Effector memory CD8-positive, alpha-beta T cell (primary cell): ENCODE data around the gene RAB33B.
"Not testable (repeated sequence)": the region's sequence is repeated elsewhere in the genome, so short reads cannot be mapped to it uniquely, and the experiment has no call there.

Experiments used
- ATAC-seq: fragments of 150-1000 bp; cut with Tn5 transposase; replicated peaks from 2 replicates; pipeline ENCODE4 v1.10.0; 2021; ENCODE audit warnings: mild to moderate bottlenecking, moderate library complexity
- DNase-seq, 3 experiments: peaks; one replicate each; pipeline ENCODE4 v3.0.0; 2021
- H3K27ac Mint-ChIP-seq, 2 donors: one replicate each; pipeline ENCODE4 v1.8.0; 2022; ENCODE audit warnings: mild to moderate bottlenecking in 2 of 2, mixed read lengths in 2 of 2, moderate library complexity in 2 of 2
- H3K27me3 Mint-ChIP-seq, 2 donors: one replicate each; pipeline ENCODE4 v1.8.0; 2022; ENCODE audit warnings: mixed read lengths in 2 of 2
- H3K36me3 Mint-ChIP-seq: one replicate; pipeline ENCODE4 v1.8.0; 2022; ENCODE audit warnings: mild to moderate bottlenecking, moderate library complexity, mixed read lengths; ENCODE audit not compliant: insufficient read depth
- H3K4me1 Mint-ChIP-seq, 2 donors: one replicate each; pipeline ENCODE4 v1.8.0; 2022; ENCODE audit warnings: low read depth in 2 of 2, mixed read lengths in 2 of 2
- H3K4me3 Mint-ChIP-seq, 2 donors: one replicate each; pipeline ENCODE4 v1.8.0; 2022; ENCODE audit warnings: mild to moderate bottlenecking in 2 of 2, mixed read lengths in 2 of 2, moderate library complexity in 2 of 2
- H3K9me3 Mint-ChIP-seq, 2 donors: one replicate each; pipeline ENCODE4 v1.8.0; 2022; ENCODE audit warnings: mixed read lengths in 2 of 2
- total RNA-seq, 9 experiments: gene quantifications; one replicate each; lab custom pipeline; 2026; lab: John Stamatoyannopoulos, UW

Gene RAB33B
- 15.1 to 43.5 (median 26.2) reads per million in 9 experiments for total RNA-seq

GRCh38 chr4:139454111-139455045, at the start of gene RAB33B:
TSS of gene RAB33B (plus strand) at chr4:139454121. CDS start at chr4:139454196, 75 bp downstream.
- no peaks in the 10 kb centered on the region for H3K27me3 Mint-ChIP-seq
- peaks cover 28% of the 10 kb centered on the region for H3K36me3 Mint-ChIP-seq
- peak within 1 kb of the TSS; percentile 97 to 98 for H3K27ac Mint-ChIP-seq
- no peaks in the 10 kb centered on the region for H3K9me3 Mint-ChIP-seq
- H3K4me1 Mint-ChIP-seq, result peaks cover 45 to 59% of the 10 kb centered on the region in 2 donors
- peak within 1 kb of the TSS; percentile 95 to 99 for H3K4me3 Mint-ChIP-seq
- no peak for ATAC-seq
- DNase-seq, result no peak

- H3K27me3 Mint-ChIP-seq, result no peaks in the 10 kb centered on the region
- H3K36me3 Mint-ChIP-seq, result peaks cover 3% of the 10 kb centered on the region
- no peak overlapping the region for H3K4me3 Mint-ChIP-seq
- no peaks in the 10 kb centered on the region for H3K9me3 Mint-ChIP-seq
- H3K4me1 Mint-ChIP-seq, result peaks cover 0 to 5% of the 10 kb centered on the region in 2 donors
- DNase-seq, result no peak
- no peak for ATAC-seq
- peak overlapping the region in 1 of 2 donors; percentile 22 for H3K27ac Mint-ChIP-seq
Measured at GRCh38 chr4:139410312-139410711, 43.6 kb upstream of the RAB33B start.

GRCh38 chr4:139414671-139415210, 39.2 kb upstream of the RAB33B start:
- not testable (repeated sequence) for DNase-seq, H3K36me3 Mint-ChIP-seq, H3K27me3 Mint-ChIP-seq, H3K9me3 Mint-ChIP-seq, H3K4me3 Mint-ChIP-seq, ATAC-seq, H3K27ac Mint-ChIP-seq
- peaks cover 6 to 17% of the 10 kb centered on the region in 2 donors for H3K4me1 Mint-ChIP-seq

GRCh38 chr4:139416073-139416673, 37.7 kb upstream of the RAB33B start:
- no peaks in the 10 kb centered on the region for H3K9me3 Mint-ChIP-seq
- ATAC-seq, result peak; percentile 54
- H3K27ac Mint-ChIP-seq, result no peak overlapping the region
- peak; percentile 20 to 21 (median 21) for DNase-seq
- H3K4me1 Mint-ChIP-seq, result peaks cover 6 to 19% of the 10 kb centered on the region in 2 donors
- H3K36me3 Mint-ChIP-seq, result peaks cover 2% of the 10 kb centered on the region
- no peak overlapping the region for H3K4me3 Mint-ChIP-seq
- no peaks in the 10 kb centered on the region for H3K27me3 Mint-ChIP-seq

GRCh38 chr4:139419388-139419914, 34.5 kb upstream of the RAB33B start:
- H3K9me3 Mint-ChIP-seq, result peaks cover 0 to 8% of the 10 kb centered on the region in 2 donors
- DNase-seq (no peak), ATAC-seq (peak; percentile 70)
- no peaks in the 10 kb centered on the region for H3K27me3 Mint-ChIP-seq
- no peak overlapping the region for H3K4me3 Mint-ChIP-seq
- peaks cover 6 to 14% of the 10 kb centered on the region in 2 donors for H3K4me1 Mint-ChIP-seq
- peaks cover 2% of the 10 kb centered on the region for H3K36me3 Mint-ChIP-seq
- H3K27ac Mint-ChIP-seq, result peak overlapping the region; percentile 59 to 62

- Mint-ChIP-seq H3K9me3 (peaks cover 0 to 8% of the 10 kb centered on the region in 2 donors), H3K27ac (peak overlapping the region; percentile 59 to 62)
Measured at GRCh38 chr4:139420652-139421051, 33.3 kb upstream of the RAB33B start.

GRCh38 chr4:139436122-139436521, 17.8 kb upstream of the RAB33B start:
- no peak for DNase-seq
- Mint-ChIP-seq H3K4me1 (no peaks in the 10 kb centered on the region), H3K4me3 (no peak overlapping the region), H3K36me3 (no peaks in the 10 kb centered on the region), H3K27ac (no peak overlapping the region), H3K27me3 (no peaks in the 10 kb centered on the region), H3K9me3 (no peaks in the 10 kb centered on the region)
- ATAC-seq, result no peak

More at GRCh38 chr4:139420652-139421051, 33.3 kb upstream of the RAB33B start:
- Mint-ChIP-seq H3K4me1 (peaks cover 6 to 14% of the 10 kb centered on the region in 2 donors), H3K36me3 (peaks cover 6% of the 10 kb centered on the region), H3K27me3 (no peaks in the 10 kb centered on the region), H3K4me3 (no peak overlapping the region)
- ATAC-seq (no peak), DNase-seq (no peak)

- no peak overlapping the region for H3K27ac Mint-ChIP-seq
- no peak overlapping the region for H3K4me3 Mint-ChIP-seq
- no peaks in the 10 kb centered on the region for H3K9me3 Mint-ChIP-seq
- no peaks in the 10 kb centered on the region for H3K36me3 Mint-ChIP-seq
- DNase-seq (no peak), ATAC-seq (no peak)
- no peaks in the 10 kb centered on the region for H3K4me1 Mint-ChIP-seq
- H3K27me3 Mint-ChIP-seq, result no peaks in the 10 kb centered on the region
Measured at GRCh38 chr4:139438141-139438540, 15.8 kb upstream of the RAB33B start.

- no peak for DNase-seq
- H3K9me3 Mint-ChIP-seq, result no peaks in the 10 kb centered on the region
- H3K4me3 Mint-ChIP-seq, result no peak overlapping the region
- no peaks in the 10 kb centered on the region for H3K27me3 Mint-ChIP-seq
- no peak for ATAC-seq
- no peak overlapping the region for H3K27ac Mint-ChIP-seq
- H3K4me1 Mint-ChIP-seq, result no peaks in the 10 kb centered on the region
- H3K36me3 Mint-ChIP-seq, result peaks cover 3% of the 10 kb centered on the region
Measured at GRCh38 chr4:139441029-139441428, 12.9 kb upstream of the RAB33B start.

- no peaks in the 10 kb centered on the region for H3K9me3 Mint-ChIP-seq
Measured at GRCh38 chr4:139443661-139444060, 10.3 kb upstream of the RAB33B start.

GRCh38 chr4:139444881-139445280, 9.0 kb upstream of the RAB33B start:
- not testable (repeated sequence) for H3K36me3 Mint-ChIP-seq, H3K4me1 Mint-ChIP-seq, DNase-seq, ATAC-seq, H3K27ac Mint-ChIP-seq, H3K27me3 Mint-ChIP-seq, H3K9me3 Mint-ChIP-seq, H3K4me3 Mint-ChIP-seq

More at GRCh38 chr4:139443661-139444060, 10.3 kb upstream of the RAB33B start:
- Mint-ChIP-seq H3K27ac (no peak overlapping the region), H3K36me3 (peaks cover 4% of the 10 kb centered on the region), H3K4me3 (no peak overlapping the region), H3K27me3 (no peaks in the 10 kb centered on the region), H3K4me1 (no peaks in the 10 kb centered on the region)
- ATAC-seq (no peak), DNase-seq (no peak)

- not testable (repeated sequence) for H3K9me3 Mint-ChIP-seq, H3K27ac Mint-ChIP-seq, H3K27me3 Mint-ChIP-seq, H3K36me3 Mint-ChIP-seq, DNase-seq, H3K4me3 Mint-ChIP-seq, ATAC-seq, H3K4me1 Mint-ChIP-seq
Measured at GRCh38 chr4:139447078-139447477, 6.8 kb upstream of the RAB33B start.

GRCh38 chr4:139450586-139450985, 3.3 kb upstream of the RAB33B start:
- DNase-seq, result no peak
- H3K9me3 Mint-ChIP-seq, result no peaks in the 10 kb centered on the region
- peaks cover 26% of the 10 kb centered on the region for H3K36me3 Mint-ChIP-seq
- ATAC-seq, result no peak
- peaks cover 23% of the 10 kb centered on the region in 2 donors for H3K4me1 Mint-ChIP-seq
- H3K27me3 Mint-ChIP-seq, result no peaks in the 10 kb centered on the region
- no peak overlapping the region for H3K4me3 Mint-ChIP-seq
- peak overlapping the region in 1 of 2 donors; percentile 98 for H3K27ac Mint-ChIP-seq
